Limb (tissue), 2 donors: ENCODE measurements around the gene IFT81.
"Not testable (repeated sequence)": the region's sequence is repeated elsewhere in the genome, so short reads cannot be mapped to it uniquely, and the experiment has no call there.

Experiments
- DNase-seq, 2 donors: peaks; one replicate each; pipeline ENCODE4 v3.0.0-alpha.2; 2016; ENCODE audit errors: extremely low spot score in 2 of 2

Gene IFT81

GRCh38 chr12:110108309-110109036 lies 15.7 kb upstream of the IFT81 start:
- no peak for DNase-seq

GRCh38 chr12:110109037-110109836 lies 14.9 kb upstream of the IFT81 start:
- DNase-seq: peak; percentile 59 to 76

GRCh38 chr12:110109837-110110535 lies 14.2 kb upstream of the IFT81 start:
- DNase-seq: no peak

- no peak for DNase-seq
These were observed 12.5 kb upstream of the IFT81 start for GRCh38 chr12:110111476-110112334.

GRCh38 chr12:110112335-110112660 lies 11.9 kb upstream of the IFT81 start:
- no peak for DNase-seq

- no peak for DNase-seq
These were observed 9.6 kb upstream of the IFT81 start for GRCh38 chr12:110114528-110114937.

- DNase-seq: no peak
These were observed 8.5 kb upstream of the IFT81 start for GRCh38 chr12:110115675-110116074.

- DNase-seq: no peak
These were observed 7.5 kb upstream of the IFT81 start for GRCh38 chr12:110116623-110117022.

- not testable (repeated sequence) for DNase-seq
These were observed 6.9 kb upstream of the IFT81 start for GRCh38 chr12:110117210-110117609.

- no peak for DNase-seq
These were observed 6.0 kb upstream of the IFT81 start for GRCh38 chr12:110117956-110118685.

- DNase-seq: no peak
These were observed 1.2 kb upstream of the IFT81 start for GRCh38 chr12:110122929-110123328.

GRCh38 chr12:110123919-110124268 lies 263 bp upstream of the IFT81 start:
- DNase-seq: no peak

- no peak for DNase-seq
These were observed 2.4 kb downstream of the IFT81 start for GRCh38 chr12:110126557-110126956.

GRCh38 chr12:110134691-110135411 lies 10.7 kb downstream of the IFT81 start:
- DNase-seq: no peak

GRCh38 chr12:110135806-110136205 lies 11.6 kb downstream of the IFT81 start:
- no peak for DNase-seq

GRCh38 chr12:110137786-110138185 lies 13.6 kb downstream of the IFT81 start:
- DNase-seq: no peak

GRCh38 chr12:110141389-110141788 lies 17.2 kb downstream of the IFT81 start:
- peak in 1 of 2 donors; percentile 27 for DNase-seq

GRCh38 chr12:110146986-110147385 lies 22.8 kb downstream of the IFT81 start:
- no peak for DNase-seq

GRCh38 chr12:110149086-110149660 lies 25.0 kb downstream of the IFT81 start:
- no peak for DNase-seq

- no peak for DNase-seq
These were observed 32.6 kb downstream of the IFT81 start for GRCh38 chr12:110156766-110157165.
